ENCODE measurements around the gene SGIP1.
"Not testable (repeated sequence)": the region's sequence is repeated elsewhere in the genome, so short reads cannot be mapped to it uniquely, and the experiment has no call there.

SGIP1 gene

DNA sequence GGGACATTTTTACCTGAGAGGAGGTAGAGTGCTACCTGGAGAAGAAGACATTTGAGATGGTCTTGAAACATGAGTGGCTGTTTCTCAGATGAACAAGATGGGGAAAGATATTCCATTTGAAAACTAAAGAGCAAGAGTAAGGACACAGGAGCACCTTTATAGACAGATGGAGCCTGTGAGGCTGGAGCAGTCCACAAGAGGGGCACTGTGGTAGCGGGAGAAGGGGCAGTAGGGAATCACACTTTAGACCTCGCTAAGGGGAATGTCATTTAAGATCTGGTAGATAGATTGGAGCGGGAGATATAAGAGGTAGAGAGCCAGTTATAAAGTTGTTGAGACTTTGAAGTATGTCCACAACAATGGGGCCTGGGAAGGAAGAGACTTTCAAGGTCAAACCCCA lies 241.7 kb downstream of the SGIP1 start:
- DNase-seq: no peak

DNA sequence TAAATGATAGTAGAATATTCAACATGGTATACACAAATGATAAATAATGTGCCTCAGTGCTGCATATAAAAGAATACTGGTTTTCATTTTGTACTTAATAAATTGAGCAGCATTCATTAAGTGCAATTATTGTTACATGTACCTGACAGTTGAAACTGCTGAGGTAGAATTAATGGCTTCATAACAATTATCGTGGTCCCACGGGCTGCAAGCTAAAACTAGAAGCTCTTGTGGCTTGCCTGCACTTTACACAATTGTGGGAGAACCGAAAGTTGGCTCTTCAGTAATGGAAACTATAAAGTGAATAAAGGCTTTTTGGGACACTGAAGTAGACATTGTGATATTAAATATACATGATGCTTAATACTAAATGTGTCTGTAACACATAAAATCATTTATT lies 243.9 kb downstream of the SGIP1 start:
- no peak for DNase-seq

DNA sequence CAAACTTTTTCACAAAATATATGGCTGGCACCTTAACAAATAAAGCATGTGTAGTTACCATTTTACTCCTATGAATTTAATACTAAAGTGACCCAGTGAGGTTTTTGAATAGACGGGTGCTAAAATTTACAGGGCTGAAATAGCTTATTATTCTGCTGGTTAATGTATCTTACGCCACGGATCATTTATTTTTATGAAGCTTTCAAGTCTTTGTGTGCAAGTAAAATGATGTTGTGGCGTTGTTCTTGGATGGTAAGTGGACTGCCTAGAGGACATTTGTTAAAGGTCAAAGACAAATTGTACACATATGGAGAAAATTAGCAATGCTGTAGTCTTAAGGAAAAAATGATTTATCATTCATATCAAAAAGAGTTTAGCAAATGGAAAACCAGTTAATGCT lies 244.3 kb downstream of the SGIP1 start:
- DNase-seq: no peak

DNA sequence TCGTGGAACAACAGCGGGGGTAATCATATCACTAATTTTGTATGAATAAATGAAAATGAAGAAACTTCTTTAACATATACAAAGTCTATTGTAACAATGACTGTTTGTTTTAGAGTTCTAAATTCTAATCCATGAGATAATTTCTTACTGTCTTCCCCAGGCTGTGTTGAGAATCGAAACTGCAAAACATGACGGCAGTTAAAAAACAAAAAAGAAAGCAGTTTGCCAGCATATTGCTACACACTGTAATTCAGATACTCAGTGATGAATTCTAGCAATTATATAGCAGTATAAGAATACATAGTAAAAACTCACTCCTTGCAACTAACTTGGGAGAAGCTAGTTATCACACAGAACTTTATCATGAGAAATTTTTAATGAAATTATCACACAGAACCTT lies 245.0 kb downstream of the SGIP1 start:
- no peak for DNase-seq

DNA sequence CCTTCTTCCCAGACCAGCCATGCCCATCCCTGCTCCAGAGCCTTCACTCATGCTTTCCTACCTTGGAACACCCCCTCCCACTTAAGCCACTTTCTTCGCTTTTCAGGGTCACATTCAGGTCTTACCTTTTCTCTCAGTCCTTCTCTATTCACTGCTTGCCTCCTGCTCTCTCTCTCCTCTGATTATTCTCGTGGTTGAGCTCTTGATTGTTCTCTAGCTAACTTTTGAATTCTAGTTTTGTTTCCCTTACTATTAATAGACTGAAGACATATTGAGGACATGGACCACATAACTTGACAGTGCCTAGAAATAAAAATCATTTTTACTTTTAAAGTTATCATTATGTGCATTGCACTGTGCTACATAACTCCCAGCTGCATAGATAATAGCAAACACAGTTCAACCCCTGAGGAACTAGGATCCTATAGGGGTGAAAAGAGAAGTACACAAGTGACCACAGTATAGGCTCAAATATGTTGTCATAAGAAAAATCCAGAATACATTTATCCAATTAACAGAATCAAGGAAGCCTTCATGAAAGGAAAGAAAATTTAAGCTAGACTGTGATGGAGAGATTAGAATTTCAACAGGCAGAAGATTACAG lies 245.6 kb downstream of the SGIP1 start:
- DNase-seq: no peak

DNA sequence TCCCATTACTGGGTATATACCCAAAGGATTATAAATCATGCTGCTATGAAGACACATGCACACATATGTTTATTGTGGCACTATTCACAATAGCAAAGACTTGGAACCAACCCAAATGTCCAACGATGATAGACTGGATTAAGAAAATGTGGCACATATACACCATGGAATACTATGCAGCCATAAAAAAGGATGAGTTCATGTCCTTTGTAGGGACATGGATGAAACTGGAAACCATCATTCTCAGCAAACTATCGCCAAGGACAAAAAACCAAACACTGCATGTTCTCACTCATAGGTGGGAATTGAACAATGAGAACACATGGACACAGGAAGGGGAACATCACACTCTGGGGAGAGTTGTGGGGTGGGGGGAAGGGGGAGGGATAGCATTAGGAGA lies 251.8 kb downstream of the SGIP1 start:
- not testable (repeated sequence) for DNase-seq

DNA sequence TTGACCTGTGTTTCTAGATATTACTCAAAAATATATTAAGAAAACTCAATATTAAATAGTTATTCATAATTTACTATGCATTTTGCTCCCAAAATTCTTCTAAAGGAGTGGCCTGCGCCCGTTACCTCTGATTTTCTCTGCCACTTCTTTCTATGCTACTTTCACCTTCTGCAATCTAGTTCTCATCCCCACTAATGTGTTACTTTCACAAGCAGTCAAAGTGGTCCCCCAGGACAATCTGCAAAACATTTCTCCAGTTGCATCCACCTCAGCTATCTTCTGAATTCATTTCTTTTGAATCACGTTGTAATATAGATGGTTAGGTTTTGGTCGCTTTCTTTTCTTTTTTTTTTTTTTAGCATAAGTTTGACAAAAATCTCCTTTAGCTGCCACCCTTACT lies 253.7 kb downstream of the SGIP1 start:
- DNase-seq: no peak

DNA sequence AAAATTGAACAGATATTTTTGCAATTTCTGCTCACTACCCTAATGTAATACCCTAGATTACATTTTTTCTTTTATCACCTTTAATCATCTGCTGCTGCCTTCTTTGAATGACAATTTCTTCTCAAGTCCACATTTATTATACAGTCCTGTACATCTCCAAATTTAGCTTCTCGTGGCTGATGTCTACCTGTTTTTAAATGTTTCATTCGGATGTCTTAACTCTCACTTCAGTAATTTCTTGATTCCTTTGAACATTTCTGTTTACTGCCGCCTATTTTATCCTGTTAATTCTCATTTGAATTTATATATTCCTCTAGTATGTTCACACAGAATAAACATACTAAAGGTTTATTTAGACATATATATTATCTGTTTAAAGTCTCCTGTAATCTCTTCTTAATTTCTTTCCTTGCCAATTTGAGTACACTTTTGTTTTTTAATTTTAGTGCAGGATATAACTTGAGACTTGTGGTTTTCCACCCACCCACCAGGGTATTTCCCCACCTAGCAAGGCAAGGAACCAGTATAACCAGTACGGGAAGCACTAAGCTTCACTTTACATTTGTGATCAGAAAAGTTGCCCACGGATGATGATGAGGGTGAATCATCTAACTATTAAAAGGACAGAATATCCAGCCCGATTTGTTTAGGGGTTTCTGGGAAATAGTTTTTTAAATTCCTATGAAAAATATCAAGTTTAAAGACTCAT lies 254.4 kb downstream of the SGIP1 start:
- peak; percentile 54 for DNase-seq

DNA sequence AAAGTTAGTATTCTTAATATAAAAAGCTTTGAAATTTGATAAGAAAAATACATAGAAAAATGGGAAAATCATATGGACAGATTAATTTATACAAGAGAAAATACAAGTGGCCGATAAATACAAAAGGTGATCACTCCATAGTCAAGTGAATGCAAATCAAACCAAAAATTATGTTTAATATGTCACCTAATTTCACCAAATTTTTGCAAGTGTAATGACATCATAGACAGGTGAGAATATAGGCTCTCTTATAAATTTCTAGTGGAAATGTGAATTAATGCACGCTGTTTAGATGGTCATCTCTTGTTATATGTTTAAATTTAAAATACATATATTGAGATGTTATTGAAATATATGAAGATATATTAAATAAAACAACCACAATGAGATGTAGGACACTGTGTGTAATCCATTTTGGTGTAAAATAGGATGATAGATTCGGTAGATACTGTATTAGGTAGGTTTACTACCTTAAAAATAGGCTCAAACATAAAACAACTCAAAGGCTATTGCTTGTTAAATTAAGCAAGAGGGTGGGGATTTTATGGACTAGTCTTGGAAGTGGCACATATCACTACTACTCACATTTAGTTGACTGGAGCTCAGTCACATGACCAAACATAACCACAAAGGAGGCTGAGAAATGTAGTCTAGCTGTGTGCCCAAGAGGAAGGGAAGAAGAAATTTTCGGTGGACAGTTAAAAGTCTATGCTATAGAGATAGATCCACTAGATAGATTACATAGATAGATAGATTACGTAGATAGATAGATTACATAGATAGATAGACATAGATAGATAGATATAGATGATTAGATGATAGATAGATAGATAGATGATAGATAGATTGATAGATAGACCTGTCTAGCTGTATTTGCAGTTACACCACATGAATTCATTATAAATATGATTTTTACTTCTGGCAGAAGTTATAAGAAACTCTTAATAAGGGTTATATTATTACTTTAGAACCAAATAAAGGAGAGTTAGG lies 258.0 kb downstream of the SGIP1 start:
- no peak for DNase-seq

DNA sequence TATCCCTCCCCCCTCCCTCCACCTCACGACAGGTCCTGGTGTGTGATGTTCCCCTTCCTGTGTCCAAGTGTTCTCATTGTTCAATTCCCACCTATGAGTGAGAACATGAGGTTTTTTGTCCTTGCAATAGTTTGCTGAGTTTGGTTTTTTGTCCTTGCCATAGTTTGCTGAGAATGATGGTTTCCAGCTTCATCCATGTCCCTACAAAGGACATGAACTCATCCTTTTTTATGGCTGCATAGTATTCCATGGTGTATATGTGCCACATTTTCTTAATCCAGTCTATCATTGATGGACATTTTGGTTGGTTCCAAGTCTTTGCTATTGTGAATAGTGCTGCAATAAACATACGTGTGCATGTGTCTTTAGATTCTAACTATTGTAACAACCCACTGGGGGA lies 261.9 kb downstream of the SGIP1 start:
- not testable (repeated sequence) for DNase-seq
